Colonic mucosa (tissue), 4 donors: ENCODE measurements around the gene NLN. TPM values are rescaled to one million over a fixed set of nuclear protein-coding genes. Genes with fewer than 3 reads are reported as not detected.
"Not testable (repeated sequence)": the region's sequence is repeated elsewhere in the genome, so short reads cannot be mapped to it uniquely, and the experiment has no call there.

Experiments used
- DNase-seq: peaks from one replicate; pipeline ENCODE4 v3.0.0-alpha.2; 2020
- H3K27ac ChIP-seq: fragments of 200-600 bp; one replicate; pipeline ENCODE4 v1.8.0; 2021
- H3K27me3 ChIP-seq: fragments of 200-600 bp; one replicate; pipeline ENCODE4 v1.8.0; 2021
- H3K36me3 ChIP-seq: fragments of 200-600 bp; one replicate; pipeline ENCODE4 v1.8.0; 2021
- H3K4me1 ChIP-seq: fragments of 200-600 bp; one replicate; pipeline ENCODE4 v1.8.0; 2021; ENCODE audit warnings: mild to moderate bottlenecking
- H3K4me3 ChIP-seq: fragments of 200-600 bp; one replicate; pipeline ENCODE4 v1.8.0; 2021
- H3K9ac ChIP-seq, 2 donors: one replicate each; pipeline ENCODE4 v1.7.0; 2013; ENCODE audit warnings: control low read depth in 2 of 2, low read depth in 2 of 2, low read length in 2 of 2
- H3K9me3 ChIP-seq: fragments of 200-600 bp; one replicate; pipeline ENCODE4 v1.8.0; 2021
- intact Hi-C: fragments of 100-400 bp; cut with DNase I; formaldehyde crosslinking; loops from one replicate; pipeline ENCODE4 v1.14.1; 2022
- total RNA-seq, 2 donors: library from RNA; stranded (reverse); fragmentation: NEBNext Ultra II Directional in 1 of 2; extraction: Animal tissue kit (Norgen Biotek cat#: 25700) in 1 of 2; gene quantifications; one replicate each; pipeline ENCODE4 v1.2.1, GENCODE V29; 2021
- TF ChIP-seq, protein P1 (sequence below): fragments of 200-600 bp; IDR thresholded peaks from one replicate; pipeline ENCODE4 v1.8.0; 2022; ENCODE audit warnings: antibody characterized with exemption, mild to moderate bottlenecking
- donor health status: healthy.
- donor health status: DM: no; HTN: no; CAD: no.
- donor health status: DM: no; HTN: no; CAD: no.

The NLN gene
- total RNA-seq, 2 donors from 2014 or later = 13.7 to 24.6 TPM

DNA sequence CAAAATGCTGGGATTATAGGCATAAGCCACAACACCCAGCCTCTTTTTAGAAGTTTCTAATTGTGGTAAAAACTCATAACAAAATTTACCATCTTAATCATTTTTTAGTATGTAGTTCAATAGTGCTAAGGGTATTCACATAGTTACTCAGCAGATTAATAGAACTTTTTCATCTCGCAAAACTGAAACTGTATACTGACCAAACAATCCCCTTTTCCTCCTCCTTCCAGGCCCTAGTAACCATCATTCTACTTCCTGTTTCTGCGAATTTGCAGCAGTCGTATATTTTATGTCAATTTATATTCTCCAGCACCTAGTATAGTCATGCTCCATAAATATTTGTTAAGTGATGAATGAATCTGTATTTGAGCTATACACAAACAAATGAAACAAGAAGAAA lies 118.1 kb downstream of the NLN start:
- Histone ChIP-seq H3K9me3 (no peaks in the 10 kb centered on the region), H3K27ac (no peak overlapping the region), H3K9ac (no peak overlapping the region), H3K27me3 (no peaks in the 10 kb centered on the region), H3K4me1 (no peaks in the 10 kb centered on the region), H3K4me3 (no peak overlapping the region), H3K36me3 (no peaks in the 10 kb centered on the region)
- TF ChIP-seq, protein P1, sequence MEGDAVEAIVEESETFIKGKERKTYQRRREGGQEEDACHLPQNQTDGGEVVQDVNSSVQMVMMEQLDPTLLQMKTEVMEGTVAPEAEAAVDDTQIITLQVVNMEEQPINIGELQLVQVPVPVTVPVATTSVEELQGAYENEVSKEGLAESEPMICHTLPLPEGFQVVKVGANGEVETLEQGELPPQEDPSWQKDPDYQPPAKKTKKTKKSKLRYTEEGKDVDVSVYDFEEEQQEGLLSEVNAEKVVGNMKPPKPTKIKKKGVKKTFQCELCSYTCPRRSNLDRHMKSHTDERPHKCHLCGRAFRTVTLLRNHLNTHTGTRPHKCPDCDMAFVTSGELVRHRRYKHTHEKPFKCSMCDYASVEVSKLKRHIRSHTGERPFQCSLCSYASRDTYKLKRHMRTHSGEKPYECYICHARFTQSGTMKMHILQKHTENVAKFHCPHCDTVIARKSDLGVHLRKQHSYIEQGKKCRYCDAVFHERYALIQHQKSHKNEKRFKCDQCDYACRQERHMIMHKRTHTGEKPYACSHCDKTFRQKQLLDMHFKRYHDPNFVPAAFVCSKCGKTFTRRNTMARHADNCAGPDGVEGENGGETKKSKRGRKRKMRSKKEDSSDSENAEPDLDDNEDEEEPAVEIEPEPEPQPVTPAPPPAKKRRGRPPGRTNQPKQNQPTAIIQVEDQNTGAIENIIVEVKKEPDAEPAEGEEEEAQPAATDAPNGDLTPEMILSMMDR = no peak
- no peak for DNase-seq
- intact Hi-C loops = no loop called here

DNA sequence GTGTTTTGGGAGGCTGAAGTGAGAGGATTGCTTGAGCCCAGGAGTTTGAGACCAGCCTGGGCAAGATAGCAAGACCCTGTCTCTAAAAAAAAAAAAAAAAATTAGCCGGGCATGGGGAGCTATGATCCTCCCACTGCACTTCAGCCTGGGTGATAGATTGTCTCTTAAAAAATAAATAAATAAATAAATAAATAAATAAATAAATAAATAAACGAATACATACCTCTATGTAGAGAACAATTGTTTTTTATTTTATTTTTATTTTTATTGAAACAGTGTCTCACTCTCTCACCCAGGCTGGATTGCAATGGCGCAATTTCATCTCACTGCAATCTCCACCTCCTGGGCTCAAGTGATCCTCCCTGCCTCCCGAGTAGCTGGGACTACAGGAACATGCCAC lies 122.8 kb downstream of the NLN start:
- H3K4me3 ChIP-seq, H3K4me1 ChIP-seq, H3K9ac ChIP-seq, DNase-seq, H3K27ac ChIP-seq, H3K27me3 ChIP-seq, H3K9me3 ChIP-seq, intact Hi-C loops, H3K36me3 ChIP-seq: not testable (repeated sequence)

DNA sequence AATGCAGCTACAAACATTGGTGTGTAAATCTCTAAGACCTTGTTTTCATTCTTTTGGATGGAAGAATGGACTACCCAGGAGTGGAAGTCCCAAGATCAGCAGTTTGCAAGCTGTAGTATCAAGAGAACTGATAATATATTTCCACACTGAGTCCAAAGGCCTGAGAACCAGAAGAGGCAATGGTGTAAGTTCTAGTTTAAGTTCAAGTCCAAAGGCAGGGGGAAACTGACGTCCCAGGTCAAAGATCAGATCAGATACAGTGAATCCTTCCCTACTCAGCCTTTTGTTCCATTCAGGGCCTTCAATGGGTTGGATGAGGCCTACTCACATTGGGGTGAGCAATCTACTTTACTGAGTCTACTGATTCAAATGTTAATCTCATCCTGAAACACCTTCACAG lies 124.1 kb downstream of the NLN start:
- Histone ChIP-seq H3K4me3 (no peak overlapping the region), H3K27ac (no peak overlapping the region), H3K4me1 (no peaks in the 10 kb centered on the region), H3K9ac (no peak overlapping the region), H3K9me3 (no peaks in the 10 kb centered on the region), H3K27me3 (no peaks in the 10 kb centered on the region), H3K36me3 (no peaks in the 10 kb centered on the region)
- TF ChIP-seq, protein P1 = no peak
- no peak for DNase-seq
- intact Hi-C loops = no loop called here

DNA sequence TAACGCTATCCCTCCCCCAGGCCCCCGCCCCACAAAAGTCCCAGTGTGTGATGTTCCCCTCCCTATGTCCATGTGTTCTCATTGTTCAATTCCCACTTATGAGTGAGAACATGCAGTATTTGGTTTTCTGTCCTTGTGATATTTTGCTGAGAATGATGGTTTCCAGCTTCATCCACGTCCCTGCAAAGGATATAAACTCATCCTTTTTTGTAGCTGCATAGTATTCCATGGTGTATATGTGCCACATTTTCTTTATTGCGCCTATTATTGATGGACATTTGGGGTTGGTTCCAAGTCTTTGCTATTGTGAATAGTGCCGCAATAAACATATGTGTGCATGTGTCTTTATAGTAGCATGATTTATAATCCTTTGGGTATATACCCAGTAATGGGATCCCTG lies 125.0 kb downstream of the NLN start:
- H3K4me3 ChIP-seq, DNase-seq, H3K9ac ChIP-seq, H3K27me3 ChIP-seq, H3K9me3 ChIP-seq, H3K36me3 ChIP-seq, H3K4me1 ChIP-seq, H3K27ac ChIP-seq, intact Hi-C loops: not testable (repeated sequence)

DNA sequence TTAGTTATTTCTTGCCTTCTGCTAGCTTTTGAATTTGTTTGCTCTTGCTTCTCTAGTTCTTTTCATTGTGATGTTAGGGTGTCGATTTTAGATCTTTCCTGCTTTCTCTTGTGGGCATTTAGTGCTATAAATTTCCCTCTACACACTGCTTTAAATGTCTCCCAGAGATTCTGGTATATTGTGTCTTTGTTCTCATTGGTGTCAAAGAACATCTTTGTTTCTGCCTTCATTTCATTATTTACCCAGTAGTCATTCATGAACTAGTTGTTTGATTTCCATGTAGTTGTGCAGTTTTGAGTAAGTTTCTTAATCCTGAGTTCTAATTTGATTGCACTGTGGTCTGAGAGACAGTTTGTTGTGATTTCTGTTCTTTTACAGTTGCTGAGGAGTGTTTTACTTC lies 127.9 kb downstream of the NLN start:
- H3K27me3 ChIP-seq, H3K27ac ChIP-seq, H3K4me1 ChIP-seq, DNase-seq, H3K4me3 ChIP-seq, H3K9me3 ChIP-seq, H3K9ac ChIP-seq, intact Hi-C loops, H3K36me3 ChIP-seq: not testable (repeated sequence)

DNA sequence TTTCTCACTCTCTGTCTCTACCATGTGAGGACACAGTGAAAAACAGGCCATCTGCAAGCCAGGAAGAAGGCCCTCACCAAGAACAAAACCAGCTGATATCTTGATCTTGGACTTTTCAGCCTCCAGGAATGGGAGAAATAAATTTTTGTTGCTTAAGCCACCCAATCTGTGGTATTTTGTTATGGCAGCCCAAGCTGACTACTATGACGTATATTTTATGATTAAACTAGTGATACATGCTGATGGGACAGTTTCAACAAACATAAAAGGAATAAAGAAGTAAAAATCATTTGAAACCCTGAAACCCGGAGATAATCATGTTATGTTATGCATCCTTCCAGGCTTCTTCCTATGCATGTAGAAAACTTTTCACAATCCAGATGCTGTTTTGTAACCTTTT lies 132.9 kb downstream of the NLN start:
- Histone ChIP-seq H3K4me3 (no peak overlapping the region), H3K27me3 (peaks cover 16% of the 10 kb centered on the region), H3K9ac (no peak overlapping the region), H3K27ac (no peak overlapping the region), H3K4me1 (no peaks in the 10 kb centered on the region), H3K9me3 (no peaks in the 10 kb centered on the region), H3K36me3 (no peaks in the 10 kb centered on the region)
- TF ChIP-seq, protein P1 = no peak
- intact Hi-C loops = no loop called here
- no peak for DNase-seq

DNA sequence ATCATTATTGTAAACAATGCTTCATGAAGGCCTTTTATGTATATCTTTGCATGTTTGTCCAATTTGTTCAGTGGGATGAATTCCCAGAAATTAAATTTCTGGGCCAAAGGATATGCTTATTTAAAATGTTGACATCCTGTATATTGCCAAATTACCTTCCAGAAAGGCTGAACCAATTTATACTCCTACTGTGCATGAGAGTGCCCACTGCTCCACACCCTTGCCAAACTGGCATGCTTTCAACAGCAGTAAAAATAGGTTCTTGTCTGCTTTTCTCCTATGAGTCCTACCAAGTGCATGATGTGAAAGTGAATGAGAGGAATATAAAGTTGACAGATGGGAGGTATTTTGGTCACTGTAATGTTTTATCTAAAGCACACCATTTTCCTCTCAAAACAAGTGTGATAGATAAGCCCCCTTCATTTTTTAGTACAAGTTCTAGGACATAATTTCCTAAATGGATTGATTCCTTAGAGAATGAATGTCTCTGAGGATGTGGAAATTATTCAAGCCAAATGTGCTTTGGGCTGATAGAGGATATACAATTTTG lies 133.8 kb downstream of the NLN start:
- H3K9ac ChIP-seq = no peak overlapping the region
- TF ChIP-seq, protein P1 = no peak
- H3K9me3 ChIP-seq = no peaks in the 10 kb centered on the region
- no peak overlapping the region for H3K4me3 ChIP-seq
- H3K27ac ChIP-seq = no peak overlapping the region
- DNase-seq = no peak
- intact Hi-C loops = no loop called here
- no peaks in the 10 kb centered on the region for H3K36me3 ChIP-seq
- H3K4me1 ChIP-seq = no peaks in the 10 kb centered on the region
- H3K27me3 ChIP-seq = peaks cover 19% of the 10 kb centered on the region
